GM18519 (cell line): ENCODE results near the gene POU5F1.
"Not testable (repeated sequence)": the region's sequence is repeated elsewhere in the genome, so short reads cannot be mapped to it uniquely, and the experiment has no call there.

Source experiments
- ATAC-seq: cut with Tn5 transposase; IDR thresholded peaks from one replicate; pipeline ENCODE4 v1.9.1; 2021; ENCODE audit warnings: mild to moderate bottlenecking, moderate library complexity; ENCODE audit not compliant: unreplicated experiment, low FRiP score

The POU5F1 gene

GRCh38 chr6:31192431-31193105 is 22.1 kb upstream of the POU5F1 start:
- not testable (repeated sequence) for ATAC-seq

- no peak for ATAC-seq
Observed at GRCh38 chr6:31190488-31190887, 20.0 kb upstream of the POU5F1 start.

DNA sequence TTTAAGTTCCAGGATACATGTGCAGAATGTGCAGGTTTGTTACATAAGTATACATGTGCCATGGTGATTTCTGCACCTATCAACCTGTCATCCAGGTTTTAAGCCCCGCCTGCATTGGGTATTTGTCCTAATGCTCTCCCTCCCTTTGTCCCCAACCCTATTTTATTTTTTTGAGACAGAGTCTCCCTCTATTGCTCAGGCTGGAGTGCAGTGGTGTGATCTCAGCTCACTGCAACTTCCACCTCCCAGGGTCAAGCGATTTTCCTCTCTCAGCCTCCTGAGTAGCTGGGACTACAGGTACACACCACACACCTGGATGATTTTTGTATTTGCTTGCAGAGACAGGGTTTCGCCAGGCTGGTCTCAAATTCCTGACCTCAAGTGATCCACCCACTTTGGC is 18.7 kb upstream of the POU5F1 start:
- ATAC-seq: not testable (repeated sequence)

DNA sequence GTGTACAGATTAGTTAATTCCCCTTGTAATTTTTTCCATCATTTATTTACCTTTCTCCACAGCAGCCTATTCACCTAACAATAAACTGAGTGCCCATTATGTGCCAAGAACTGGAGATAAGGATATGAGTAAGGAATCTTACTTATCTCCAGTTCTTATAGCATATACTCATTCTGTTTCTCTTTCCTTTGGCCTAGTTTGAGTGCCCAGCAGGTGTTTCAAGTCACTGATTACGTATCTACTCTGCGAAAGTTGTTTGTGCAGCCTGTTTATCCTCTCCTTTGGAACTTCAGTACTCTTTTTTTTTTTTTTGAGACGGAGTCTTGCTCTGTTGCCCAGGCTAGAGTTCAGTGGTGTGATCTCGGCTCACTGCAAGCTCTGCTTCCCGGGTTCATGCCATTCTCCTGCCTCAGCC is 17.3 kb upstream of the POU5F1 start:
- no peak for ATAC-seq

DNA sequence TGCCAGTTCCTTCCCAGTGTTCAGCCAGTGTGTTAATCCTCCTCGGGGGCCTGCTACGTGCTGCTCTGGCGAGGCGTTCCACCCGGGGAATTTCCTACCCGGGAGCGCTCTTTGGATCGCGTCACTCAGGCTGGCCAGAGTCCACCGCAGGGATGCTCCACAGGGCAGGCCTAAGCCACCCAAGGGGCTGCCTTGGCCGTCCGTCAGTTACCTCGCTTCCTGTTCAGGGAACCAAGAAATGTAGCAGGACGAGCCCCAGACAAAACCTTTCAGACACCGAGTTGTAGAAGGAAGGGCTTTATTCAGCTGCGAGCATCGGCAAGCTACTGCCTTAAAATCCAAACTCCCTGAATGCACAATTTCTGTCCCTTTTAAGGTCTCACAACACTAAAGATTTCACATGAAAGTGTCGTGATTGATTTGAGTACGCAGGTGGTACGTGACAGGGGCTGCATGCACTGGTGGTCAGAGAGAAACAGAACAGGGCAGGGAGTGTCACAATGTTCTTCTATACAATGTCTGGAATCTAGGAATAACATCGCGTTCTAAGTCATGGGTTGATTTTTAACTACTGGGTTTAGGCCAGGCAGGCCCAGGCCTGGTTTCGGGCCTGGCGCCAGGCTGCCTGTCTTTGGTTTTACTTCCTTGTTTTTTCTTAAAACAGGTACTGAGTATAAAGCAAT is 15.7 kb upstream of the POU5F1 start:
- ATAC-seq: no peak

DNA sequence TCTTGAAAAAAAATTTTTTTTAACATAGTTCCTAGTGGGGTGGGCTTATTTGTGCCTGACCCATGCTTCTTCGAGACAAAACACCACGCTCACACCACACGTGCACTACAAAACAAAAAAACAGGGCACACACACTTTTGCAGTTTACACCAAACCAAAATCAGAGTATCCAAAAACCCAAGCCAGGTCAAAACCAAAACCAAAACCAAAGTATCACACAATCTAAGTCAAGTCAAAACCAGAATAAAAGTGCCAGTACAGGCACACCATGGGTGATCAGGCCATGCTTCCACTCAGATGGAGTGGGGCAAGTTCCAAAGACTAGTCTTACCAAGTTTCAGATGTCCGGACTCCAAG is 15.2 kb upstream of the POU5F1 start:
- not testable (repeated sequence) for ATAC-seq

DNA sequence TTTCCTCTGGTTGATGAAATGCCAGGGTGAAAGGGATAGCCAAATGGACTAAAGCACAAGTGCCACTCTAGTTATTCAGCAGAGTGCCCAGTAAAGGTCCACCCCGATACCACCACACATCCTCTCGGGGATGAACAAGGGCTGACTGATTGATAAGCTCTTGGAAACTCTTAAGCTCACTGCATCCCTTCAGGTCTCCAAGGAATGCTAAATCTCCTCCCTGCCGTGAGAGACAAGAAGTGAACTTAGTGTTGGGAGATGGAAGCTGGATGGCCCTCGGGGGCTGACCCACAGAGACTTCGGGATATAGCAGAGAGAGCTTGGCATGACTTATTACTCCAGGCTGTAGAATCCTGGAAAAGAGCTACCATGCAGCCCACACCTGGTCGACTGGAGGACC is 13.4 kb upstream of the POU5F1 start:
- ATAC-seq: not testable (repeated sequence)

GRCh38 chr6:31183287-31183686 is 12.8 kb upstream of the POU5F1 start:
- ATAC-seq: not testable (repeated sequence)

- ATAC-seq: no peak
Observed at GRCh38 chr6:31180500-31180899, 10.0 kb upstream of the POU5F1 start.

DNA sequence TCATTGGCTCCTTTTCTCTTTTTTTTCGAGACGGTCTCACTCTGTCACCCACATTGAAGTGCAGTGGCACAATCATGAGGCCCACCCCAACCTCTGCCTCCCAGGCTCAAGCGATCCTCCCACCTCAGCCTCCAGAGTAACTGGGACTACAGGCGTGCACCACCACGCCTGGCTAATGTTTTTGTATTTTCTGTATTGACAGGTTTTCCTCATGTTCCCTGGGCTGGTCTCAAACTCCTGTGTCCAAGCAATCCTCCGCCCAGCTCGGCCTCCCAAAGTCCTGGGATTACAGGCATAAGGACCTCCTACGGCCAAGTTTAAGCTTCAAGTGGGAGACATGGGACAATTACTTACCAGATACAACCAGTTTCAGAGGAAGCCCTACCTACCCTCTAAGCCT is 9.4 kb upstream of the POU5F1 start:
- ATAC-seq: no peak

- no peak for ATAC-seq
Observed at GRCh38 chr6:31179042-31179386, 8.5 kb upstream of the POU5F1 start.

GRCh38 chr6:31178143-31179041 is 7.9 kb upstream of the POU5F1 start:
- ATAC-seq: no peak

- no peak for ATAC-seq
Observed at GRCh38 chr6:31175971-31176370, 5.5 kb upstream of the POU5F1 start.

DNA sequence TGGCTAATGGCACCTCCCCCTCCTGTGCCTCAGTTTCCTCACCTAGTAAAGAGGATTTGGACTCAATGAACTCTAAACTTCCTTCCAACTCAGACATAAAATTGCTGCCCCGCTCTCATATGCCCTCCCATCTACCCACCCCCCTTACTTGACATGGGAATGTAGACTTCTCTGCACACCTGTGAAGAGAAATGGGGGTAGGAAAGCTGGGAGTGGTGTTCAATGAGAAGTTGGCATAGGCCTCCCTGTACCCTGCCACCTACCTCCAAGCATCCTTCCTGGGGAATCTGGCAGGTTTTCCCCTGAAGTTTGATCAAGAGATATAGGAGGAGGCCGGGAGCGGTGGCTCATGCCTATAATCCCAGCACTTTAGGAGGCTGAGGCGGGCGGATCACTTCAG is 3.9 kb upstream of the POU5F1 start:
- no peak for ATAC-seq

DNA sequence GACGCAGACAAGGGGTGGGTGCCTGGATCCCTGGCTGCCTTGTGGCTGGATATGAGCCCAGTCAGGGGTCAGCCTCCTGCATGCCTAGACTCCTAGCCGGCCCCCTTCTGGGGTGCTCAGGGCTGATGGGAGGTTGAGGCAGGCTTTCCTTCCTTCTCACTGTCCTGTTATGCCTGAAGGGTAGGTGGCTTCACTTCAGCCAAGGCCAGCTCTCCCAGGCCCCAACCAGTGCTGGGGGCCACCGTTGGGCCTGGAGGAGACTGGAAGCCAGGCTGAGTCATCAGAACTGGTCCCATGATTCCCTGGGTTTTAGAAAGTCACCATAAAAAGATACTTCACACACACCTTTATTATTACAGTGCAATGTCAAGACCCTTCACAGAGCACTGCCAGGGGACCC is 2.9 kb upstream of the POU5F1 start:
- ATAC-seq: no peak

GRCh38 chr6:31172973-31173384 is 2.5 kb upstream of the POU5F1 start:
- no peak for ATAC-seq

- no peak for ATAC-seq
Observed at GRCh38 chr6:31171931-31172905, 1.7 kb upstream of the POU5F1 start.

GRCh38 chr6:31170987-31171671 is 647 bp upstream of the POU5F1 start:
- ATAC-seq: no peak

- ATAC-seq: not testable (repeated sequence)
Observed at GRCh38 chr6:31169858-31170599, 453 bp downstream of the POU5F1 start.
